ENCODE measurements around the gene GIT1. TPM values are rescaled to one million over a fixed set of nuclear protein-coding genes. Genes with fewer than 3 reads are reported as not detected.
A peak's percentile ranks its signal among the peaks of the same experiment; 100 is the strongest.

Gene GIT1
- total RNA-seq, 3 donors from 2014 or later (not counting 1 experiment from before 2014, with no cell fraction given), result 39.4 to 61.4 (median 54.6) TPM

- Histone ChIP-seq H3K4me1 (ENCODE audit: control insufficient read depth, insufficient read depth, low read length) (peaks cover 18% of the 10 kb centered on the region), H3K27ac (ENCODE audit: low read length) (no peak overlapping the region), H3K27me3 (ENCODE audit: control insufficient read depth, insufficient read depth, low read length) (no peaks in the 10 kb centered on the region), H3K36me3 (ENCODE audit: control insufficient read depth, insufficient read depth, low read length) (peaks cover 52% of the 10 kb centered on the region), H3K4me3 (ENCODE audit: low read length) (no peak overlapping the region), H3K9me3 (ENCODE audit: control insufficient read depth, insufficient read depth, low read length) (no peaks in the 10 kb centered on the region)
- intact Hi-C loops (cut with micrococcal nuclease), result no loop called here
- no peak for DNase-seq
- Mint-ChIP-seq H3K36me3 (no peaks in the 10 kb centered on the region), H3K4me1 (peaks cover 14 to 16% of the 10 kb centered on the region in 2 donors), H3K27ac (no peak overlapping the region), H3K4me3 (no peak overlapping the region), H3K27me3 (ENCODE audit: low read depth in 2 of 2) (no peaks in the 10 kb centered on the region), H3K9me3 (no peaks in the 10 kb centered on the region)
- no peak for ATAC-seq
- TF ChIP-seq CTCF (IDR thresholded peaks at IDR 0.05), result no peak
- WGBS (ENCODE audit: insufficient coverage), result 94% methylated on average over 28 of the region's 28 CpGs
These were observed 13.8 kb downstream of the GIT1 start for GRCh38 chr17:29575511-29576213.

GRCh38 chr17:29574732-29575510 is 14.5 kb downstream of the GIT1 start:
- ATAC-seq (no peak), DNase-seq (no peak)
- Histone ChIP-seq H3K27me3 (ENCODE audit: control insufficient read depth, insufficient read depth, low read length) (no peaks in the 10 kb centered on the region), H3K4me3 (ENCODE audit: low read length) (no peak overlapping the region), H3K27ac (ENCODE audit: low read length) (no peak overlapping the region), H3K9me3 (ENCODE audit: control insufficient read depth, insufficient read depth, low read length) (no peaks in the 10 kb centered on the region), H3K36me3 (ENCODE audit: control insufficient read depth, insufficient read depth, low read length) (peaks cover 52% of the 10 kb centered on the region), H3K4me1 (ENCODE audit: control insufficient read depth, insufficient read depth, low read length) (peaks cover 11% of the 10 kb centered on the region)
- intact Hi-C loops (cut with micrococcal nuclease), result no loop called here
- TF ChIP-seq CTCF (IDR thresholded peaks at IDR 0.05), result no peak
- Mint-ChIP-seq H3K9me3 (no peaks in the 10 kb centered on the region), H3K27me3 (ENCODE audit: low read depth in 2 of 2) (no peaks in the 10 kb centered on the region), H3K36me3 (no peaks in the 10 kb centered on the region), H3K4me1 (peaks cover 8 to 11% of the 10 kb centered on the region in 2 donors), H3K4me3 (no peak overlapping the region), H3K27ac (peak overlapping the region in 1 of 2 donors; percentile 48)
- 94% methylated on average over 17 of the region's 17 CpGs for WGBS (ENCODE audit: insufficient coverage)

- Mint-ChIP-seq H3K4me3 (no peak overlapping the region), H3K27ac (peak overlapping the region; percentile 48), H3K27me3 (ENCODE audit: low read depth in 2 of 2) (no peaks in the 10 kb centered on the region), H3K9me3 (no peaks in the 10 kb centered on the region), H3K4me1 (peaks cover 10 to 15% of the 10 kb centered on the region in 2 donors), H3K36me3 (no peaks in the 10 kb centered on the region)
- DNase-seq (no peak), ATAC-seq (no peak)
- intact Hi-C loops (cut with micrococcal nuclease), result no loop called here
- no peak overlapping the region for H3K4me3 ChIP-seq (ENCODE audit: low read length)
- no peaks in the 10 kb centered on the region for H3K9me3 ChIP-seq (ENCODE audit: control insufficient read depth, insufficient read depth, low read length)
- 94% methylated on average over 8 of the region's 14 CpGs for WGBS (ENCODE audit: insufficient coverage)
- H3K27me3 ChIP-seq (ENCODE audit: control insufficient read depth, insufficient read depth, low read length), result no peaks in the 10 kb centered on the region
- peaks cover 16% of the 10 kb centered on the region for H3K4me1 ChIP-seq (ENCODE audit: control insufficient read depth, insufficient read depth, low read length)
- TF ChIP-seq CTCF (IDR thresholded peaks at IDR 0.05), result no peak
- peaks cover 50% of the 10 kb centered on the region for H3K36me3 ChIP-seq (ENCODE audit: control insufficient read depth, insufficient read depth, low read length)
- no peak overlapping the region for H3K27ac ChIP-seq (ENCODE audit: low read length)
These were observed 15.3 kb downstream of the GIT1 start for GRCh38 chr17:29573871-29574731.
